Endothelial cell of umbilical vein (primary cell): ENCODE data around the gene ANO4. TPM values are rescaled to one million over a fixed set of nuclear protein-coding genes. Genes with fewer than 3 reads are reported as not detected.

Experiments used
- BruUV-seq: library from RNA; stranded (reverse); fragments of 400-500 nt; replicated peaks from 2 replicates; lab custom pipeline; 2021; lab: Mats Ljungman, UMichigan
- CTCF ChIA-PET: fragments of 300-600, 350-600 bp; sonication (Branson Sonifier 250); formaldehyde crosslinking; loops from one replicate; lab custom pipeline; 2021; ENCODE audit warnings: antibody characterized with exemption, inconsistent platforms; lab: Charles Lee
- POLR2A ChIA-PET: fragments of 300-600, 350-600 bp; sonication (Branson Sonifier 250); formaldehyde crosslinking; loops from one replicate; lab custom pipeline; 2021; ENCODE audit warnings: antibody characterized with exemption, inconsistent platforms; lab: Charles Lee
- DNase-seq: peaks from one replicate; pipeline ENCODE4 v3.0.0-alpha.2; 2011; ENCODE audit warnings: low read depth, low spot score
- FAIRE-seq: peaks from 2 replicates; lab custom pipeline; 2011; peaks lifted over from hg19 to GRCh38; lab: Jason Lieb, UNC
- H2AFZ ChIP-seq: 2 replicates; pipeline ENCODE4 v1.6.0; 2012; ENCODE audit warnings: low read depth, low read length, control low read depth, inconsistent platforms
- H3K27ac ChIP-seq: 2 replicates; pipeline ENCODE4 v1.5.1; 2011; ENCODE audit warnings: low read depth, mild to moderate bottlenecking, control low read depth, low read length, moderate library complexity; ENCODE audit not compliant: insufficient read depth
- H3K27me3 ChIP-seq, 2 experiments: 2 replicates each; pipeline versions ENCODE4 v1.6.0 to v1.6.1; 2011; ENCODE audit warnings: low read length in 2 of 2, mixed read lengths in 1 of 2; ENCODE audit not compliant: control insufficient read depth in 2 of 2, insufficient read depth in 2 of 2
- H3K36me3 ChIP-seq, 2 experiments: 2 replicates in 1 of 2; 3 replicates in 1 of 2; pipeline ENCODE4 v1.5.1; 2011; ENCODE audit warnings: low read length in 2 of 2, mild to moderate bottlenecking in 1 of 2, moderate library complexity in 1 of 2; ENCODE audit not compliant: control insufficient read depth in 2 of 2, insufficient read depth in 2 of 2; ENCODE audit errors: extremely low read depth in 1 of 2
- H3K4me1 ChIP-seq: 3 replicates; pipeline ENCODE4 v1.5.1; 2011; ENCODE audit warnings: mild to moderate bottlenecking, low read length; ENCODE audit not compliant: control insufficient read depth, insufficient read depth; ENCODE audit errors: extremely low read depth
- H3K4me2 ChIP-seq: 2 replicates; pipeline ENCODE4 v1.6.1; 2011; ENCODE audit warnings: low read length, control low read depth, mixed read lengths; ENCODE audit not compliant: insufficient read depth
- H3K4me3 ChIP-seq, 3 experiments: fragments of 200-600 bp in 1 of 3; sonication (generic), shearing (Covaris generic) in 1 of 3; replicated peaks in 1 of 3; 2 replicates each; pipeline ENCODE4 v1.5.1; 2011 to 2016; ENCODE audit warnings: control low read depth in 3 of 3, low read length in 3 of 3, mild to moderate bottlenecking in 2 of 3, inconsistent platforms in 1 of 3, low read depth in 1 of 3, moderate library complexity in 1 of 3; ENCODE audit not compliant: insufficient read depth in 1 of 3
- H3K79me2 ChIP-seq: 2 replicates; pipeline ENCODE4 v1.6.0; 2012; ENCODE audit warnings: low read length, inconsistent platforms; ENCODE audit not compliant: control insufficient read depth, insufficient read depth
- H3K9ac ChIP-seq: replicated peaks from 2 replicates; pipeline ENCODE3; 2011; ENCODE audit warnings: low read length, control low read depth; ENCODE audit not compliant: insufficient read depth; ENCODE audit errors: extremely low read depth
- H3K9me1 ChIP-seq: replicated peaks from 3 replicates; pipeline ENCODE4 v1.6.0; 2011; ENCODE audit warnings: mild to moderate bottlenecking, low read length; ENCODE audit not compliant: control insufficient read depth, insufficient read depth; ENCODE audit errors: extremely low read depth
- H3K9me3 ChIP-seq: replicated peaks from 2 replicates; pipeline ENCODE4 v1.5.1; 2012; ENCODE audit warnings: low read length, inconsistent platforms; ENCODE audit not compliant: control insufficient read depth, insufficient read depth
- H4K20me1 ChIP-seq: replicated peaks from 2 replicates; pipeline ENCODE3; 2011; ENCODE audit warnings: mild to moderate bottlenecking, low read length; ENCODE audit not compliant: control insufficient read depth, insufficient read depth; ENCODE audit errors: extremely low read depth
- EZH2 ChIP-seq: IDR thresholded peaks from 2 replicates; pipeline ENCODE4 v1.6.1; 2012; ENCODE audit warnings: borderline replicate concordance, low read depth, mild to moderate bottlenecking, moderate library complexity, low read length, inconsistent platforms; ENCODE audit not compliant: severe bottlenecking
- FOS ChIP-seq: IDR thresholded peaks from 2 replicates; pipeline ENCODE4 v1.6.1; 2011; ENCODE audit warnings: mild to moderate bottlenecking, low read length, moderate library complexity, borderline replicate concordance; ENCODE audit not compliant: insufficient read depth
- GATA2 ChIP-seq: IDR thresholded peaks from 2 replicates; pipeline ENCODE4 v1.7.0; 2011; ENCODE audit warnings: low read depth, mild to moderate bottlenecking, moderate library complexity, mixed read lengths, low read length; ENCODE audit not compliant: insufficient read length, insufficient read depth
- JUN ChIP-seq: IDR thresholded peaks from 2 replicates; pipeline ENCODE4 v1.6.1; 2011; ENCODE audit warnings: borderline replicate concordance, low read depth; ENCODE audit not compliant: insufficient read length, insufficient read depth
- MAX ChIP-seq: IDR thresholded peaks from 2 replicates; pipeline ENCODE4 v1.6.1; 2011; ENCODE audit not compliant: insufficient read depth, insufficient read length
- MYC ChIP-seq: IDR thresholded peaks from one replicate; pipeline ENCODE4 v1.6.1; 2011; ENCODE audit warnings: mild to moderate bottlenecking, low read depth, low read length
- POLR2A ChIP-seq: IDR thresholded peaks from 2 replicates; pipeline ENCODE4 v1.6.1; 2012; ENCODE audit warnings: low read depth, mild to moderate bottlenecking, control low read depth, low read length
- POLR2AphosphoS5 ChIP-seq: IDR thresholded peaks from 2 replicates; pipeline ENCODE4 v1.6.1; 2012; ENCODE audit warnings: low read depth, mild to moderate bottlenecking, control low read depth, low read length, moderate library complexity; ENCODE audit not compliant: insufficient read depth
- dilution Hi-C: fragments of 300-500 bp; cut with MboI; formaldehyde crosslinking; loops from one replicate; pipeline ENCODE4 v1.15.0; 2019; ENCODE audit warnings: low sequenced_read_pairs; ENCODE audit not compliant: extremely low pct_ligation_motif_present
- intact Hi-C: fragments of 100-400 bp; cut with micrococcal nuclease; formaldehyde crosslinking; loops from one replicate; pipeline ENCODE4 v1.10.0; 2022
- polyA plus RNA-seq, 4 experiments: library from polyadenylated mRNA; depleted of rRNA in 3 of 4; stranded (reverse) in 3 of 4; unstranded in 1 of 4; fragments of >200 nt; gene quantifications; 2 replicates each; pipeline versions ENCODE4 v1.2.1 to v1.2.3, GENCODE V29; 2011 to 2012; ENCODE audit warnings: missing spikeins in 1 of 4
- total RNA-seq: library from RNA; stranded (reverse); gene quantifications from 2 replicates; pipeline ENCODE4 v1.2.3, GENCODE V29; 2021
- TF ChIP-seq, protein P1 (sequence below), 2 donors: IDR thresholded peaks; 1 replicate in 1 of 2; 2 replicates in 1 of 2; pipeline ENCODE4 v1.5.1; 2011; ENCODE audit warnings: low read length in 2 of 2, mild to moderate bottlenecking in 2 of 2, moderate library complexity in 2 of 2, control low read depth in 1 of 2, inconsistent platforms in 1 of 2, low read depth in 1 of 2; ENCODE audit not compliant: insufficient read depth in 1 of 2; ENCODE audit errors: extremely low read depth in 1 of 2

Gene ANO4
- total and polyA plus RNA-seq, 2 donors (not counting 3 experiments of a cell fraction or from before 2014, with no cell fraction given): 0.25 TPM; not detected in 1

DNA sequence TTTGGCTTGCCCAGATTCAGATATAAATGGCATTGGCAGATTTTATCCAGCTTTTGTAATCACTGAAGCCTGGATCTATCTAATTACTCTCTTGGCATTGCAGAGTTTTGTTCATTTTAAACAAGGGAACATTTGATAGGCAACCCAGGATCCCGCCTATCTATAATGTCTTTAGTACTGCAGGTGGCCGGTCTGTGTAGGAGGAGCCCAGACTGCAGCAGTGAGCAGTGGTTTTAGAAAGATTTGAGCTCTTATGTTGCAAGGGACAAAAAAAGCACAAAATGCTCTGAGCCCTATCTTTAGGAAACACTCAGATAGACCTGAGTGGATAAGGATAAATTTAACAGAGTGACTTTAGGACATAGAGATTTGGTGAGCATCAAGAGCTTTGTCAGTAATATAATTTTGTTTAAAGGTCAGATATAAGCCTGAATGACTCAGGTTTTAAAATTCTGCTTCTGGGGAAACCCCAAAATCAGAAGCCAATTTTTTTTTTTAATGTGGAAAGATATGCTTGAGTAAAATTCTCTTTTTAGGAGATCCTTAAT, 250.0 kb downstream of the ANO4 start:
- H3K4me1 ChIP-seq: no peaks in the 10 kb centered on the region
- TF ChIP-seq EZH2 (no peak), FOS (no peak), MYC (no peak), GATA2 (no peak), JUN (no peak), MAX (no peak), POLR2A (no peak), POLR2AphosphoS5 (no peak)
- TF ChIP-seq, protein P1, sequence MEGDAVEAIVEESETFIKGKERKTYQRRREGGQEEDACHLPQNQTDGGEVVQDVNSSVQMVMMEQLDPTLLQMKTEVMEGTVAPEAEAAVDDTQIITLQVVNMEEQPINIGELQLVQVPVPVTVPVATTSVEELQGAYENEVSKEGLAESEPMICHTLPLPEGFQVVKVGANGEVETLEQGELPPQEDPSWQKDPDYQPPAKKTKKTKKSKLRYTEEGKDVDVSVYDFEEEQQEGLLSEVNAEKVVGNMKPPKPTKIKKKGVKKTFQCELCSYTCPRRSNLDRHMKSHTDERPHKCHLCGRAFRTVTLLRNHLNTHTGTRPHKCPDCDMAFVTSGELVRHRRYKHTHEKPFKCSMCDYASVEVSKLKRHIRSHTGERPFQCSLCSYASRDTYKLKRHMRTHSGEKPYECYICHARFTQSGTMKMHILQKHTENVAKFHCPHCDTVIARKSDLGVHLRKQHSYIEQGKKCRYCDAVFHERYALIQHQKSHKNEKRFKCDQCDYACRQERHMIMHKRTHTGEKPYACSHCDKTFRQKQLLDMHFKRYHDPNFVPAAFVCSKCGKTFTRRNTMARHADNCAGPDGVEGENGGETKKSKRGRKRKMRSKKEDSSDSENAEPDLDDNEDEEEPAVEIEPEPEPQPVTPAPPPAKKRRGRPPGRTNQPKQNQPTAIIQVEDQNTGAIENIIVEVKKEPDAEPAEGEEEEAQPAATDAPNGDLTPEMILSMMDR (IDR thresholded peaks at IDR 0.05; ENCODE audit: extremely low read depth in 1 of 2, insufficient read depth in 1 of 2, low read depth in 1 of 2, low read length in 2 of 2): no peak
- no peaks in the 10 kb centered on the region for H3K9me1 ChIP-seq
- no peak overlapping the region for H3K4me3 ChIP-seq
- no peak overlapping the region for H3K9ac ChIP-seq
- H3K4me2 ChIP-seq: no peak overlapping the region
- H3K9me3 ChIP-seq: no peaks in the 10 kb centered on the region
- DNase-seq: no peak
- ChIA-PET CTCF (no interaction called here), POLR2A (no interaction called here)
- BruUV-seq: no TSS peak
- H3K36me3 ChIP-seq: no peaks in the 10 kb centered on the region
- no peaks in the 10 kb centered on the region for H4K20me1 ChIP-seq
- no peaks in the 10 kb centered on the region for H3K79me2 ChIP-seq
- no peak for FAIRE-seq
- no peak overlapping the region for H3K27ac ChIP-seq
- H2AFZ ChIP-seq: no peak overlapping the region
- dilution Hi-C loops: no loop called here
- no peaks in the 10 kb centered on the region for H3K27me3 ChIP-seq
- intact Hi-C loops: no loop called here
